IPS-20b (cell line): ENCODE data around the gene LRP5.

Source experiments
- H3K27ac ChIP-seq: one replicate; pipeline ENCODE4 v1.5.1; 2013; ENCODE audit warnings: low read length
- H3K27me3 ChIP-seq: 2 replicates; pipeline ENCODE4 v1.6.1; 2013; ENCODE audit warnings: mild to moderate bottlenecking, low read length, inconsistent platforms; ENCODE audit not compliant: insufficient read depth
- H3K36me3 ChIP-seq: 2 replicates; pipeline ENCODE4 v1.6.1; 2013; ENCODE audit warnings: low read depth, mild to moderate bottlenecking, inconsistent platforms, low read length, moderate library complexity; ENCODE audit not compliant: insufficient read depth
- H3K4me1 ChIP-seq: 2 replicates; pipeline ENCODE4 v1.6.1; 2013; ENCODE audit warnings: mild to moderate bottlenecking, control low read depth, inconsistent platforms, low read length, moderate library complexity; ENCODE audit not compliant: insufficient read depth
- H3K4me3 ChIP-seq: 2 replicates; pipeline ENCODE4 v1.5.1; 2013; ENCODE audit warnings: mild to moderate bottlenecking, low read length, inconsistent platforms
- H3K9ac ChIP-seq: 2 replicates; pipeline ENCODE4 v1.6.1; 2013; ENCODE audit warnings: low read depth, mild to moderate bottlenecking, inconsistent platforms, low read length, moderate library complexity
- H3K9me3 ChIP-seq: 2 replicates; pipeline ENCODE4 v1.6.1; 2013; ENCODE audit warnings: mild to moderate bottlenecking, low read depth, low read length, inconsistent platforms; ENCODE audit not compliant: insufficient read depth

Gene LRP5

GRCh38 chr11:68312117-68312779 is at the start of gene LRP5:
Gene LRP5, plus strand, starts transcription at chr11:68312591. Its CDS starts 124 bp downstream, at chr11:68312715.
- H3K9me3 ChIP-seq, result no peaks in the 10 kb centered on the region
- no peaks in the 10 kb centered on the region for H3K36me3 ChIP-seq
- peak within 1 kb of the TSS; percentile 66 for H3K4me3 ChIP-seq
- peak within 1 kb of the TSS; percentile 63; the same call in 1 of the 2 replicates for H3K9ac ChIP-seq
- peaks cover 7% of the 10 kb centered on the region for H3K27me3 ChIP-seq
- no peak within 1 kb of the TSS for H3K27ac ChIP-seq
- peaks cover 18% of the 10 kb centered on the region; the same call in 1 of the 2 replicates for H3K4me1 ChIP-seq

GRCh38 chr11:68263444-68264035 is 48.9 kb upstream of the LRP5 start:
- Histone ChIP-seq H3K4me1 (no peaks in the 10 kb centered on the region), H3K27me3 (no peaks in the 10 kb centered on the region), H3K27ac (no peak overlapping the region), H3K4me3 (no peak overlapping the region), H3K36me3 (peaks cover 72% of the 10 kb centered on the region), H3K9me3 (no peaks in the 10 kb centered on the region), H3K9ac (no peak overlapping the region)

GRCh38 chr11:68264244-68264643 is 48.1 kb upstream of the LRP5 start:
- no peaks in the 10 kb centered on the region for H3K4me1 ChIP-seq
- H3K27me3 ChIP-seq, result no peaks in the 10 kb centered on the region
- H3K36me3 ChIP-seq, result peaks cover 72% of the 10 kb centered on the region
- H3K4me3 ChIP-seq, result no peak overlapping the region
- H3K9ac ChIP-seq, result no peak overlapping the region
- no peaks in the 10 kb centered on the region for H3K9me3 ChIP-seq
- H3K27ac ChIP-seq, result no peak overlapping the region

GRCh38 chr11:68264741-68265540 is 47.5 kb upstream of the LRP5 start:
- Histone ChIP-seq H3K9ac (no peak overlapping the region), H3K27ac (no peak overlapping the region), H3K9me3 (no peaks in the 10 kb centered on the region), H3K36me3 (peaks cover 72% of the 10 kb centered on the region), H3K4me1 (no peaks in the 10 kb centered on the region), H3K27me3 (no peaks in the 10 kb centered on the region), H3K4me3 (no peak overlapping the region)

GRCh38 chr11:68266121-68266891 is 46.1 kb upstream of the LRP5 start:
- Histone ChIP-seq H3K27ac (no peak overlapping the region), H3K9me3 (no peaks in the 10 kb centered on the region), H3K4me3 (no peak overlapping the region), H3K9ac (no peak overlapping the region), H3K4me1 (peaks cover 4% of the 10 kb centered on the region; the same call in 1 of the 2 replicates), H3K27me3 (no peaks in the 10 kb centered on the region), H3K36me3 (peaks cover 63% of the 10 kb centered on the region)

- Histone ChIP-seq H3K9me3 (no peaks in the 10 kb centered on the region), H3K9ac (no peak overlapping the region), H3K27ac (no peak overlapping the region), H3K4me1 (peaks cover 4% of the 10 kb centered on the region; the same call in 1 of the 2 replicates), H3K27me3 (no peaks in the 10 kb centered on the region), H3K4me3 (no peak overlapping the region), H3K36me3 (peaks cover 54% of the 10 kb centered on the region)
Measured at GRCh38 chr11:68266936-68267880, 45.2 kb upstream of the LRP5 start.

GRCh38 chr11:68267881-68268240 is 44.5 kb upstream of the LRP5 start:
- Histone ChIP-seq H3K9me3 (no peaks in the 10 kb centered on the region), H3K9ac (no peak overlapping the region), H3K4me1 (peaks cover 4% of the 10 kb centered on the region; the same call in 1 of the 2 replicates), H3K36me3 (peaks cover 47% of the 10 kb centered on the region), H3K27ac (no peak overlapping the region), H3K4me3 (no peak overlapping the region), H3K27me3 (no peaks in the 10 kb centered on the region)

GRCh38 chr11:68269414-68270081 is 42.8 kb upstream of the LRP5 start:
- no peak overlapping the region for H3K4me3 ChIP-seq
- no peak overlapping the region for H3K9ac ChIP-seq
- H3K27me3 ChIP-seq, result no peaks in the 10 kb centered on the region
- H3K27ac ChIP-seq, result no peak overlapping the region
- H3K4me1 ChIP-seq, result peaks cover 4% of the 10 kb centered on the region; the same call in 1 of the 2 replicates
- H3K36me3 ChIP-seq, result peaks cover 34% of the 10 kb centered on the region
- H3K9me3 ChIP-seq, result no peaks in the 10 kb centered on the region

- Histone ChIP-seq H3K9me3 (no peaks in the 10 kb centered on the region), H3K27me3 (no peaks in the 10 kb centered on the region), H3K27ac (no peak overlapping the region), H3K4me3 (peak overlapping the region; percentile 98), H3K36me3 (peaks cover 27% of the 10 kb centered on the region), H3K4me1 (peaks cover 4% of the 10 kb centered on the region; the same call in 1 of the 2 replicates), H3K9ac (peak overlapping the region; percentile 93)
Measured at GRCh38 chr11:68270196-68271022, 42.0 kb upstream of the LRP5 start.
